NCI-H1105 treated with DMSO at 0.1 percent for 48 hours (cell line): ENCODE measurements around the gene TRERF1.

Experiments used
- DNase-seq: peaks from one replicate; lab custom pipeline; 2025; lab: John Stamatoyannopoulos, UW

TRERF1 gene

DNA sequence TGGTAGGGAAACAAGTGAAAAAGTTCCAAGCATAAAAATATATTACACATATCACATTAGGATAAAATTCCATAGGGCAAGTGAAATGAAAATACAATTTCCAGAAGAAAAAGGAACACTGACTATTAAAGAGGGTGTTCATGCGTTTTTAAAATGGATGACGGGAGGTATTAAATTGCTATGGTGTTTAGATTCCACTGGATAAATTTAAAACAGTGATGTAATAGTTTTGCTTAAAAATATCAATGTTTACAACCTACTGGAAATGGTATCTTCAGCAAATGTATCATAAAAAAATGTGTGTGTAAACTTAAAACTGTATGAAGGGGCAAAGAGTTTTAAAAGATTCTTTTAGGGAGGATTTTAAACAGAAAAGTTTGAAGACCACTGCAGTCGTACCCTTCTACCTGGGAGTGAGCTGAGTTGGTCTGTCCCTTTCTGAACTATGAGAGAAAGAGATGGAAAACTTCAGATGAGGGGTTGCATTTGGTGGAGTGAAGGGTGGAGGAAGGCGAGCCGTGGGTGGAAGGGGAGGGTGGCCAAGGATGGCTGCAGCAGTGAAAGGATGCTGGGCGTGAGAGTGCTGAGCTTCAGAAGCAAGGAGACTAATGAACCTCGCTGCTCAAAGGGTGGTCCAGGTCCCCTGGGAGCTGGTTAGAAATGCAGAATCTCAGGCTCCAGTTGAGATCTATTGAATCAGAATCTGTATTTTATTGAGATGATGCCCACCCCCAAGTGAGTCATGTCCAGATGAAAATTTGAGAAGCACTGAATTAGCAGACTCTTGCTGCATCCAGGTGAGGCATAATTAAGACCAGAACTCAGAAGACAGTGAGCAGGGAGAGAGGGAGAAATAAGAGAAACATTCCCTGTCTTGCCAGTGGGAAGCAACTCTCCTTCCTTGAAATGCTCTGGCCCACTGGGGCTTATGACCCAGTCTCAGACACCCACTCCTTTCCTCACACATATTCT is 179.6 kb downstream of the TRERF1 start:
- no peak for DNase-seq

DNA sequence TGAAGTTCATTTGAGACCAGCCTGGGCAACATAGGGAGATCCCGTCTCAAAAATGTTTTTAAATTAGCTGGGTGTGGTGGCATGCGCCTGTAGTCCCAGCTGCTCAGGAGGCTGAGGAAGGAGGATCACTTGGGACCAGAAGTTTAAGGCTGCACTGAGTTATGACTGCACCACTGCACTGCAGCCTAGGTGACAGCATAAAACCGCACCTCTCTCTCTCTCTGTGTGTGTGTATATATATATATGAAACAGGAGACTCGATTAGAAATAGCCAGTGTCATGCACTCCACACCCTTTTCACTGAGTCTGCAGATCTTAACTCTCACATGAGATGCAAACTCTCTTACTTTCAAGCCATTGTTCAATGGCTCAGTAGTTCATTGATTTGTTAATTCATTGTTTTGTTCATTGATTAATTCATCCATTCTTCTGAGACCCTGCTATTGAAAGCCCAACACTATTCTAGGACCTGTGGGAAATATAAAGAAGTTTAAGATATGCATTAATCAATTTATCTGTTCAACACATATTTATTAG is 181.7 kb downstream of the TRERF1 start:
- DNase-seq = no peak

DNA sequence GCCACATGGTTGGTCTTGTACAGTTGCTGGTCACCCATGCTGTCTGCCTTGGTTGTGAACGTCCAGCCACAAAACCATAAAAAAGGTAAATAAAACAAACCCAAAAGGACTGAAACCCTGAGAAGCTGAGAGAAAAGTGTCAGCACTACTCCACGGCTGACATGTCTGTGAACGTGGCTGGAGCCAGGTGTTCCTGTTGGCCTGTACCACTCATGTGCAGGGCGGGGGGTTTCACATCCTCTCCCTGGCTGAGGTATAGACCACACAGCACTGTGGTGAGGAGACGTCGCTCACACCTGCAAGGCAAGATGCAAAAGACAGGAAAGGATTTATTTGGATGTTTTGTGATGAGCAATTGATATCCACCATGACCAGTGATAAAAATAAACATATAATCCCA is 182.2 kb downstream of the TRERF1 start:
- no peak for DNase-seq

DNA sequence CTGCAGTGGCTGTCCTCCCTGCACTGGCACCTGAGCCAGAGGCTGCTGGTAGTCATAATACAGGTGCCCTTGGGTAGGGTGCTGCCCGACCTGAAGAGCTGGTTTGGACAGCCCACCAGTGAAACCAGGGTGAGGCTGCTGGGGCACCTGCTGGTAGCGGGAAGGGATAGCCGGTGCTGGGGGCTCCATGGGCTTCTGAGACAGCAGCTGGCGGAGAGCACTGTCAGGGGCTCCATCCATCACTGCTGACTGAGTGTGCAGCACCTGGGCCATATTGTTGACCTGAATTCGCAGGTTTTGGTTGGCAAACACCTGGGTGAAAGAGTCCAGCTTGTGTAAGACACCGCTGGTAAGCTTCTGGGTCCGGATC is 182.9 kb downstream of the TRERF1 start:
- no peak for DNase-seq

DNA sequence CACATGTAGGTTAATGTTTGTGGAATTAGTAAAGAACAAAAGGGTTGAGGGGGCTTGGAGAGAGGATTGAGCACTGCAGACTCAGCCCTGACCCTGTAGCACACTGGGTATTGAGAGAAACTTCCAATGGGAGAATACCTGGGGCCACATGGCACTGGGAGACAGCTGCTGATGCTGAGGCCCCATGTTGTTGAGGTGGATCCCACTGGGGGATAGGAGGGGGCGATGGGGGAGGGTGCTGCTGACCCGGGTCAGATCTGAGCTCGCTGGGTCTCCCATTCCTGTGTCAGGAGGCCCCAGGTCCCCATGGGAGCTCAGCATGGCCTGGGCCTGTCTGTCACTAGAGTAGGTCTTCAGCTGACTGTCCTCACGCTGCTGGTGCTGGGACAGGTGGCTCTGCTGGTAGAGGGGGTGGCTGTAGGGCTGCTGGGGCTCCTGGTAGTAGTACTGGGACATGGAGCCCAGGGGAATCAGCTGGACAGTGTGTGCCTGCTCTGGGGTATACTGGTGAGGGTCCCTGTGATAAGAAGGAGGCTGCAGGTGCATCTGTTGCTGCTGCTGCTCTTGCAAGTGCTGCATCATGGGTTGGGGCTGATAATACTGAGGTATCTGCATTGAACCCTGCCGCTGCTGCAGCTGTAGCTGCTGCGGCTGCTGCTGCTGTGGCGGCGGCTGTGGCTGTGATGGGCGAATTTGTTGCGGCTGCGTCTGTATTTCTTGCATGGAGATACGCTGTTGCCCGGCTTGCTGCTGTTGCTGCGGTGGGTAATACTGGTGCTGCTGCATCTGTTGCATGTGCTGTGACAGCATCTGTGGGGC is 183.5 kb downstream of the TRERF1 start:
- no peak for DNase-seq

DNA sequence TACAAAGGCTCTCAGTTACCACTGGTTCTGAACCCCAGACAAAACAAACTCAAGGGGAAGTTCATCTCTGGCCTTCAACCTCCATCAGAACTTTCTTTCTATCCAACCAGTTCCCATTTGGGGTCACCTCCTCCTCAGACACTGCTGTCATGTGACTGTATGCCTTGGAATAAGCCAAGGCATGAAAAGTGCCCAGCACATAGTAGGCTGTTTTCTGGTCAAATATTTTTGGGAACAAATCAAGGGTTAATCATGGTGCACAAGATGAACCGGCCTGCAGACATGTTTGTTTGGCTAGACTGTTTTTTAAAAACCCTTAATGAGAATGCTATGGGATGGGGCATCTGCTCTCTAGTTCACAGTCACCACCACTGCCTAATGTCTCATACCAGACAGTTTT is 185.2 kb downstream of the TRERF1 start:
- DNase-seq = no peak

DNA sequence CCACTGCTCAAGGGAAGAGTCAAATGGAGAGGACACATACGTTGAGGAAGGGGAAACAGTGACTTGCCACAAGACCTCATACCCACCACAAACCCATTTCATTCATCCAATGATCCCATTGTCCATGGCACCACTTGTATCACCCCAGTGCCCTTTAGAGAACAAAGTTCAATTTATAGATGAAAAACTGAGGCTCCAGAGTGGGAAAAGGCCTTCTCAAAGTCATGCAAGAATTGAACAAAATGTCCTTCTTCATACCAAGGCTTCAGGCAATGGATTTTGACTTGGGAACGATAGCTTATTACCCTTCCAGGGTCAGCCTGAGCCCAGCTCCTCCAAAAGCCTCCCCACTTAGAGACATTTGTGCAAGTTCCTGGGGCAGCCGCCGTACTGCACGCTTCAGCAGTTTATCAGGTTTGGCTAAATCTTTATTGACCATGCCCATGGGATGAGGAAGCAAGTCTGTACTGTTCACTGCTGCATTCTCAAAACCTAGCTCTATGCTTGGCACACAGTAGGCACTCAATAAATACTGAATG is 186.8 kb downstream of the TRERF1 start:
- no peak for DNase-seq

DNA sequence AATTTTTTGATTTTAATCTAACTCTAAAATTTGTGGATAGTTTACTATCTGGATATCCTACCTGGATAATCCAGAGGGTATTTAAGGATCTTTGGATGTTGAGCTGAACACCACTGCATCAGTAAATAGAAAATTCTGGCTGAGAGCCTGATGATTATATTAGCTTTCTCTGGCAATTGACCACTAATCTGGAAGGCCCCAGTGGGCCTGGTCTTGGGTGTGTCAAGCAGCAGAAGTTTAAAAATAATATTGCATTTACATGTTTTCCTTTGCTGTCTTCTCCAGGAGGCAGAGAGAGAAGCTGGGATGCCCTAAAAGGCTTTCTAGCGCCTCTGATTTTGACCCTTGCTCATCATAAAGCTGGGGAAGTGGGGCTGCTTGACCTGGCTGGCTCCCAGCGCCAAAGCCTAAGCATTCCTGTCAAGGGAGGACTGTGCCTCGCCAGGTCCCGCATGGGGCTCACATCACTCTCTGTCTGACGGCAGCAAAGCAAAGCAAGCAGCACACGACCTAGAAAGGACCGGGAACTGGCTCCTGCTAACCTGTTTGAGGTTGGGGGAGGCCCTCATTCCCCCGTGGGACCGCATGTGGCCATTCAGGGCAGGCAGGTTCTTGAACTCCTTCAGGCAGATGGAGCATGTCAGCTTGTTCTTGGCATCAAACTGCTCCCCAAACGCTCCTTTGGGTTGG is 187.4 kb downstream of the TRERF1 start:
- no peak for DNase-seq

DNA sequence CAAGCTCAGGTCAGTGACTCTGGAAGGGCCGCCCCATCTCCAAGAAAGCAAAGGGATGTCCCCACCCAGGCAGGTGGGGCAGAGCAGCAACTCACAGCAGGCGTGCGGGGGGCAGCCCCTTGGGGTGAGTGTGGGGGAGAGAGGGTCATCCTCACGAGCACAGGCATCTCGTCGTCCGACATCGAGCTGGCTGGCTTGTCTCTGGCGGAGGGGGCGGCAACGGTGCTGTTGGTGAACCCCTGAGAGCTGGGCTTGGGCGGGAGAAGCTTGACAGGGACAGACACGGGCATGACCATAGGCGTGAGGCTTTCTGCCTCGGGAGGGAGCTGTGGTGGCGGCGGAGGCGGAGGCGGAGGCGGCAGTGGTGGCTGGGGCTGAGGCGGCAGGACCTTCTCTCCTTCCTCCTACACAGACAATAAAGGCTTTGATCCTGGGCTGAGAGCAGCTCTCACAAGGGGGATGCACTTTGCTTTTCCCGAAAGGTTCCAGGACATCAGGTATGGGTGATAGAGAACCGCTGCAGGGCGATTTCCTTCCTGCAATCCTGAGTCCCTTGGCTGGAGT is 188.5 kb downstream of the TRERF1 start:
- no peak for DNase-seq

DNA sequence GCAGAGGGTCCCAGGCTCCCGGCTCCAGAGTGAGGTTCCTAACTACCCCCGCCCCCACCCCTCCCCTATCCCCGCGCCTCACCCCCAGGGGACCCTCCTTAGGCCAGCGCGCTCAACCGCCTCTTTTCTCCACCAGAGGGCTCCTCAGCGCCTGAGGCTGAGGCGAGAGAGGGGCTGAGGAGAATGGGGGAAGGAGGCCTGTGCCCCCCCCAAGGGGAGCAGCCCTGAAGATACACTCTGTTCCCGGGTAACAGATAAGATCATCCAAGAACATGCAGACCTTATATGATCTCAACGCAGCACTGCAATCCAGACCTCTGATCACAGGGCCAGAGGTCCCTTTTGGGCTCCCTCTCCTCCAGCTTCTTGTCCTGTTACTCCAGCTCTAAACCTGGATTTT is 190.8 kb downstream of the TRERF1 start:
- DNase-seq = no peak

DNA sequence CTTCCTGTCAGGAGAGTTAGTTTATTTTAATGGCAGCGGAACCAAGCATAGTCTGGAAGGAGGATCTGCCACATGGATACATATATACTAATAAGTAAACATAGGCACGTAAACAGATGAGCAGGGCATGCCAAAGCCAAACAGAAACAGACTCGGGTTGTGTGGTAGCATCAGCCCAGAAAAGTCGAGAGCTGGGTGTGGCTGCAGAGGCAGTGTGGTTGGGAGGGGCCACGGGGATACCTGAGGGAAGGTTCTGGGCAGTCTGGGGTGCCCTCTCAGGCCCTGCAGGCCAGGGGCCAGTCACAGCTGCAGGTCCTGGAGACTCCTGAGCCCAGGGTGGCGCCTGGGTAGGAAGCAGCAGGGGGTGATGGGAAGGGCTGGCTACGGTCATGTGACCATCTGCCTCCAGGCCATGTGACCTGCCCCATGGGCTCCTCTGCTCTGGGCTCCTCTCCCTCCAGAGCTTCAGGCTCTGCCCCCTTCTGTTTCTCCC is 191.3 kb downstream of the TRERF1 start:
- DNase-seq = no peak

DNA sequence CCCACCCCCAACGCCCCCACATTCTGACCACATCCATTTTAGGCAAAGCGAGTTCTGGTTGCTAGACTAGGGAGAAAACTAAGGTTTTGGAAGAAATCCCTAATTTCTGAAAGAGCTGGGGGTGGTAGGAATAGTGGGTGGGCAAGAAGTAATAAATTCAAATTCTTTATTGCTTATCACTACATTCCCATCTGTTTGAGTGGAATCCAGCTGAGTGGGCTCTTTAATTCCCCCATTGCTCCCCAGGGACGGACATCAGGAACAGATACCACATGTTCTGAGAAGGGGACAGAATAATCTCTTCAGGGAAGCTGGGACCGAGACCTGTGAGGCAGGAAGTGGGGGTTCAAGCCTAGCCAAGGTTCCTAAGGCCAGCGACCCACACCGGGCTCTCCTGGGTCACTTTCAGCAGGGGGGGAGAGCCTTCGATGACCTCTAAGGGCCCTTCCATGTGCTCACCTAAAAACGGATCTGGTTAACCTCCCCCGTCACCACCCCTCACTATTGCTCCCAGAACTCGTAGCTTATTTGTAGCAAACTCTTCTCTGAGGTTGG is 191.8 kb downstream of the TRERF1 start:
- DNase-seq = no peak

DNA sequence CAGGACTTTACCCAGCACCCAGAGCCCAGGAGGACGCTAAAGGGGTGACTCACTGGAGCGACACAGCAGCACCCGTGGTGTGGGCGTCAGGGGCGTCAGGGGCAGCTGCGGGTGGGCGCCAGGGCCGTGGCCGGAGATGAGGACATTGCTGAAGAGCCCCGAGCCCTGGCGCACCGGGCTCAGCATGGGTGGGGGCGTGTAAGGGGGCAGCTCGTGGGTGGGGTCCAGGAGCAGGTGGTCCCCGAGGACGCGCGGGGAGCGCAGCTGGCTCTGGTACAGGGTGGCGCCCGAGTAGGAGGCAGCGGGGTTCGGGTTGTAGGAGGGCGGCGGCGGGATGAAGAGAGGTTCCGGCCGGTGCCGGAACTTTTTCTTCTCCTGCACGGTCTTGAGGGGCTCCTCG is 192.4 kb downstream of the TRERF1 start:
- DNase-seq = no peak

DNA sequence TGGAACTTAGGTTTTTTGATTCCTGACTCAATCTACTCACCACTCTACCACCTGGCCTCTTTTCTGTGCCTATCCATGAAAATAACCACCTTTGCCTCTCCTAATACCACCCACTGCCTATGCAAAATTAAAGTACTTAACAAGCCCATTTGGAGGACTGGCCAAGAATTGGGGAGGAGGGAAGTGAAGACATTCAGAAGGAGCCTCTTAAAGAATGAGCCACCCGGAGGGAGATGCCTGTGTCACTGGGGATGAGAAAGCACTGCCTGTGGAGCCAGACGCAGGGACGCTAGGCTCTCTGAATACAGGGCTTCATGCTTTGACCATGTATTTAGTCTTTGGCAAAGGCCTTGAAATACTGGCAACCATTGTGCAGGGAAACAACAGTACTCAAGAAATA is 194.1 kb downstream of the TRERF1 start:
- no peak for DNase-seq

DNA sequence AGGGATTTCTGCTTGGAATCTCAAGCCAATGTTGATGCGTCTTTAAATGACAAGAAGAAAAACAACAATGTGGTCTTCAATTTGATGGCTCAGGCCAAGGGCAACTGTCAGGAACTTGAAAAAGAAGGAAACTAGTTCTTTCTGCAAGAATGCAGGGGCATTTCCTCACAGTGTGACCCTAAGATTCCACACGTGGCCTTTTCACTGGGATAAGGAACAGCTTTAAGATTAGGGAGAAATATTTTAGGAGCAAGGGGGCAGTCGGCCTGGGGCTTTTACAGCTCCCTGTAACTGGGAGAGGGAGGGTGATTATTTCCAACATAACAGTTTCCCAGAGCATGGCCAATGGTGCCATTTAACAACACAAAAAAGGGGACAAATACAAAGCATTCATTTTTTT is 194.7 kb downstream of the TRERF1 start:
- DNase-seq = no peak

DNA sequence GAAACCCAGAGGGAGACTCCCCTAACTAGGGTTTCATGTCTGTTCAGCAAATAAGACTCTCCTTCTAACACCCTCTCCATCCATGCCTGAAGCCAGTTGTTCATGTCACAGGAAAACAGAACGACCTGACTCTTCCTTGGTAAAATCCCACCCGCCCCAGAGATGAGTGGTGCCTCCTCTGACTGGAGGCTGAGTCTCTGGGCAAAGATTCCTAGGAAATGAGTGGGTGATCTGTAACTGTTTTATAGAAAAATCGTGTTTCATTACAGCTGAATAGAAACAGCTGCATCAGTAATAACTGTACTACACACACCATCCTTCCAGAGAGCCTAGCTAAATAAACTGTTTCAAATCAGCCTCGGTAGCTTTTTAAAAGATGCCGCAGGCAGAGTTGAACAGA is 196.7 kb downstream of the TRERF1 start:
- no peak for DNase-seq

DNA sequence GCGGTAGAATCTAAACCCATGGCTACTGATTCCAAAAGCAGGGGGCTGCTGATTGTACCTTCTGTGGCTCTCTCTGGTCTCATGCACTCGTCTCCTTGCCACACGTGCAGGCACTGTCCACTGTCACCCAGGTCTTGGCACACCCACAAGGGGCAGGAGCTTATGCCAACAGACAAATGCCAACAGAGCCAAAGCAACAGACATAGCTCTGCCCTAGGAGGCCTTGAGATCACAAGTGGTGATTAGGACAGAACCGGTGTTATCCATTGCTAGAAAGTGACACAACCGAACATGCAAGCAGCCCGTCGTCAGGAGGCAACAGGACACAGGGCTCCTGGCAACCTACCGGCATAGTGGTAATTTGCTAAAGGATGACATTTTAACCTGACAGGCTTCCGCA is 197.2 kb downstream of the TRERF1 start:
- DNase-seq = no peak

DNA sequence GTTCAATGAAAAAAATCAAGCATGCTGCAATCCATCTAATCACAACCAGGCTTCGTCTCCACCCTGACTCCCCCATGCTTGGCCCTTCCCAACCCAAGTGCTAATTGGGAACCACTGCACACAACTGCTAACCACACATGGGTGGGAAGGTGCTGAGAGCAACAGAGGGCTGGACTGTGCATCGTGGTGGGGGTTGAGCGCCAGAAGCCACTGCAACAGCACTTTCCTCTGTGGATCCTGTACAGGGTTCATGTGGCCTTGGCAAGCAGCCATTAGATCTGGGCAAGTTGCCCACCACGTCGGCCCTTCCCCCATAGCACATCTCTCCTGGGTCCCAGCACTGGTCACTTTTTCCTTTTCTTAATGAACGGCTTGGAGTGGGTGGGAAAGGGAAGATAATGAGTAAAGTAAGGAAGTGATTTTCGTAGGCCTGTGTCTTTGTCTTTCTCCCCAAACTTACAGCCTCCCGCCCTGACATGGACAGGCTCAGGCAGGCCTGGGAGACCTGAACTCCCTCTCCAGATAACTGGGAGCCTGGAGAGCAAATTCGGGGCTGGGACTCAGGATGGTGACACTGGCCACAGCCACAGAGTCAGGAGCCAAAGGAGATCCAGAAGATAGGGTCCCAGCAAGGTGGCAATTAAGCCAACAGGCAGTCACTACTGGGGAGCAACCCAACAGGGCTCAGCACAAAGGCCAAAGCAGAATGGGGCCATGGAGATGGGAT is 199.7 kb downstream of the TRERF1 start:
- DNase-seq = peak; percentile 82

DNA sequence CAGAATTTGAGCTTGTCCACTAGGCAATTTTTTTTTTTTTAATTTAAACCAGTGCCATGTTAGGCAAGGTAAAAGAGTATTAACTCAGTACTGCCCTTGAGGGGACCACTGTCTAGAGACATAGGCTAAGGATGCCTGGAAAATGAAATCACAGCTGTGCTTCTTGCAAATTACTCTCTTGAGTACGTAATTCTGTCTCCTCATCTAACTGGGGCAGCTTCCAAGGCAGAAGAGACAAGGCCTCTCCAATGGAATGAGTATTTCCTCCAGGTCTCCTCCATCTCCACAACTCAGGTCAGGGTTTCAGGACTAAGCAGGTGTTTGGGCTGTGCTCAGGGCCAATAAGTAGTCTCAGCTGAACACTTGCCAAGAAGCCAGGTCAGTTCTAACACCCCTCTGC is 200.2 kb downstream of the TRERF1 start:
- no peak for DNase-seq

DNA sequence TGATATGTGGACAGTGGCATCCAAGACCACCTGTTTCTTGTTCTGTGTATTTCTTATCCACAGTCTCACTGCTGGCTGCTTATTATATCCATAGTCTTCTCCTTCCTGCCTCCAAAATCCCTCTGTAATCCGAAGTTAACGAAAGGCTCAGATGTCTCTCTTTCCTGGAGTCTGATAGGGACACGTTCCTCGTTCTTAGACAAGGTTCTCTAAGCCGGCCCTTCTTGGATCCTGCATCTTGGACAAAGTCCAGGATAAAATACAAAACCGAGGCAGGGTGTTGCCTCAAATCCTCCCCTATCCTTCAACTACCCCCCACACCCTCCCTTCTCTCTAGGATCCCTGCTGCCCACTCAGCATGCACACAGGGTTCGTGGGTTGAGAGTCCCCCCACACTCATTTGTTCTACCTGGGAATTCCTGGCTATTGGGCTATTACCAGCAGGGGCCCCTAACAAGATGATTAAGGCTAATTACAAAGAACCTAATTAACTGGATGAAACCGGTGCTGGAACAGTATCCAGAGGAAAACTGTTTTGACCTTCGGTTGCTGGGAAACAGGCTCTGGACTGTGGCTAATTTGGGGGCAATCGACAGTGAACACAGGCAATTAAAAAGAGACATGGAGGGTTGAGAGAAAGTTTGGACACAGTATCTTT is 201.3 kb downstream of the TRERF1 start:
- DNase-seq = peak; percentile 48
